ENCODE data around the gene TMEM252. TPM values are rescaled to one million over a fixed set of nuclear protein-coding genes. Genes with fewer than 3 reads are reported as not detected.

TMEM252 gene
- total RNA-seq, 2 experiments from 2014 or later, result not detected

GRCh38 chr9:68493541-68493940, 47.1 kb downstream of the TMEM252 start:
- Histone ChIP-seq H4K20me1 (ENCODE audit: insufficient read depth, low read length) (no peaks in the 10 kb centered on the region), H3K27ac (ENCODE audit: low read depth, low read length, poor library complexity, severe bottlenecking) (no peak overlapping the region), H2AFZ (ENCODE audit: low read length) (no peak overlapping the region), H3K4me1 (ENCODE audit: insufficient read depth, low read length, poor library complexity, severe bottlenecking) (no peaks in the 10 kb centered on the region), H3K9me2 (ENCODE audit: insufficient read depth, low read length) (no peaks in the 10 kb centered on the region), H3K79me2 (ENCODE audit: insufficient read depth, low read depth, low read length) (no peaks in the 10 kb centered on the region), H3K9me3 (ENCODE audit: low read length) (no peaks in the 10 kb centered on the region), H3K4me2 (ENCODE audit: low read length) (no peak overlapping the region), H3K36me3 (ENCODE audit: insufficient read depth, low read length) (no peaks in the 10 kb centered on the region), H3K4me3 (ENCODE audit: low read depth, low read length, poor library complexity, severe bottlenecking) (no peak overlapping the region)
- intact Hi-C loops (cut with micrococcal nuclease; ENCODE audit: unreplicated experiment), result no loop called here
- ChIA-PET CTCF (ENCODE audit: unreplicated experiment) (no interaction called here), POLR2A (interaction anchor here (0.6 kb wide), 1 partner anchor 809 kb away, joined by 3 read pairs; no protein-coding TSS in a partner anchor)
- TF ChIP-seq CTCF (conservative IDR thresholded peaks at IDR 0.05; ENCODE audit: low read length), result no peak
- no peak for TF ChIP-seq EZH2phosphoT487 (IDR thresholded peaks at IDR 0.05; ENCODE audit: borderline replicate concordance, low read depth, low read length)
- no TSS peak for BruUV-seq (replicated peaks)
- no peak for DNase-seq (ENCODE audit: low spot score)

GRCh38 chr9:68492806-68493205, 47.9 kb downstream of the TMEM252 start:
- no TSS peak for BruUV-seq (replicated peaks)
- no peak for DNase-seq (ENCODE audit: low spot score)
- TF ChIP-seq EZH2phosphoT487 (IDR thresholded peaks at IDR 0.05; ENCODE audit: borderline replicate concordance, low read depth, low read length), result no peak
- no peak for TF ChIP-seq CTCF (conservative IDR thresholded peaks at IDR 0.05; ENCODE audit: low read length)
- Histone ChIP-seq H3K36me3 (ENCODE audit: insufficient read depth, low read length) (no peaks in the 10 kb centered on the region), H3K27ac (ENCODE audit: low read depth, low read length, poor library complexity, severe bottlenecking) (no peak overlapping the region), H3K4me1 (ENCODE audit: insufficient read depth, low read length, poor library complexity, severe bottlenecking) (no peaks in the 10 kb centered on the region), H3K9me2 (ENCODE audit: insufficient read depth, low read length) (no peaks in the 10 kb centered on the region), H3K9me3 (ENCODE audit: low read length) (no peaks in the 10 kb centered on the region), H4K20me1 (ENCODE audit: insufficient read depth, low read length) (no peaks in the 10 kb centered on the region), H3K4me3 (ENCODE audit: low read depth, low read length, poor library complexity, severe bottlenecking) (no peak overlapping the region), H3K4me2 (ENCODE audit: low read length) (no peak overlapping the region), H2AFZ (ENCODE audit: low read length) (no peak overlapping the region), H3K79me2 (ENCODE audit: insufficient read depth, low read depth, low read length) (no peaks in the 10 kb centered on the region)
- ChIA-PET POLR2A (interaction anchor here (1.2 kb wide), 1 partner anchor 27 kb away, joined by 3 read pairs; no protein-coding TSS in a partner anchor), CTCF (ENCODE audit: unreplicated experiment) (no interaction called here)
- intact Hi-C loops (cut with micrococcal nuclease; ENCODE audit: unreplicated experiment), result no loop called here

GRCh38 chr9:68489646-68490045, 51.0 kb downstream of the TMEM252 start:
- intact Hi-C loops (cut with micrococcal nuclease; ENCODE audit: unreplicated experiment), result no loop called here
- Histone ChIP-seq H3K36me3 (ENCODE audit: insufficient read depth, low read length) (no peaks in the 10 kb centered on the region), H3K9me2 (ENCODE audit: insufficient read depth, low read length) (no peaks in the 10 kb centered on the region), H3K9me3 (ENCODE audit: low read length) (peaks cover 3% of the 10 kb centered on the region; the same call in 1 of the 2 replicates), H2AFZ (ENCODE audit: low read length) (no peak overlapping the region), H4K20me1 (ENCODE audit: insufficient read depth, low read length) (no peaks in the 10 kb centered on the region), H3K27ac (ENCODE audit: low read depth, low read length, poor library complexity, severe bottlenecking) (no peak overlapping the region), H3K4me1 (ENCODE audit: insufficient read depth, low read length, poor library complexity, severe bottlenecking) (no peaks in the 10 kb centered on the region), H3K79me2 (ENCODE audit: insufficient read depth, low read depth, low read length) (no peaks in the 10 kb centered on the region), H3K4me3 (ENCODE audit: low read depth, low read length, poor library complexity, severe bottlenecking) (no peak overlapping the region), H3K4me2 (ENCODE audit: low read length) (no peak overlapping the region)
- CTCF ChIA-PET (ENCODE audit: unreplicated experiment), result no interaction called here
- BruUV-seq (replicated peaks), result no TSS peak
- POLR2A ChIA-PET, result no interaction called here
- TF ChIP-seq EZH2phosphoT487 (IDR thresholded peaks at IDR 0.05; ENCODE audit: borderline replicate concordance, low read depth, low read length), result no peak
- no peak for TF ChIP-seq CTCF (conservative IDR thresholded peaks at IDR 0.05; ENCODE audit: low read length)
- no peak for DNase-seq (ENCODE audit: low spot score)
